GM12801 (cell line): ENCODE data around the gene C1QTNF6.

ENCODE experiments used
- CTCF ChIP-seq: IDR thresholded peaks from one replicate; pipeline ENCODE4 v1.5.1; 2011; ENCODE audit warnings: control low read depth; ENCODE audit not compliant: insufficient read length; ENCODE audit errors: extremely low read depth

The C1QTNF6 gene

GRCh38 chr22:37179126-37179470, 8.9 kb downstream of the C1QTNF6 start:
- TF ChIP-seq CTCF: no peak

DNA sequence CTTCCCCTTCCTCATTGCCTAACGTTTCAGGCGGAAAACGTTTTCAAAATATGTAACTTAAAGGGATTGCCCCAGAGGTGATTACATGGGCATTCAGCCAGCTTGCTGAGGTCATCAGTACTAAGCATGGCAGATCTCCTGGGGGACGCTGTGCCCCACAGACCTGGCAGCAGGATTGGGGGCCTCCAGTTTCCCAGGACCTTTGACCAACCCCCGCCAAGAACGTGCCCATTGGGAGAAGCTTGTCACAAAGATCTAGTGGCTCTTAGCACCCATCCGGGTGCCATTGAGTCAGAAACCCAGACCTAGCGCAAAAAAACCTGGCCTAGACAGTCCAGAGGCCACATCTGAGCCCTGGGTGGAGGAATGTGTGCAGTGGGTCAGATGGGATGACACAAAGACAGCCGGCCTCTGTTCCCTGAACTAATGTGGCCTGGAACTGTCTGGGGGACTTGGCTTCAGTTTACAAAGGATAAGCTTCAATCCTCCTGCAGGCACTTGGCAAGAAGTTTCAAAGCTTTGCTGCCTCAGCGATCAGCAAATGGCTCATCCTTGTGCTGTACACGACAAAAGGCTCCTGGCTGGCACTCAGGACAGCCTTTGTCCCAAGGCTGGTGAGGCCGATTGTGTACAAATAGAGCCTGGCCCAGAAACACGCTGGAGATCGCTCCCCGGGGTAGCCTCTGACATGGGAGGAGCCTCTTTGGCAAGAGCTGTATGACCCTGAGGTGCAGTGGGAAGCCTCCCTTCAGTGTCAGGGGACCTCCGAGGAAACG, 9.5 kb downstream of the C1QTNF6 start:
- TF ChIP-seq CTCF: no peak

DNA sequence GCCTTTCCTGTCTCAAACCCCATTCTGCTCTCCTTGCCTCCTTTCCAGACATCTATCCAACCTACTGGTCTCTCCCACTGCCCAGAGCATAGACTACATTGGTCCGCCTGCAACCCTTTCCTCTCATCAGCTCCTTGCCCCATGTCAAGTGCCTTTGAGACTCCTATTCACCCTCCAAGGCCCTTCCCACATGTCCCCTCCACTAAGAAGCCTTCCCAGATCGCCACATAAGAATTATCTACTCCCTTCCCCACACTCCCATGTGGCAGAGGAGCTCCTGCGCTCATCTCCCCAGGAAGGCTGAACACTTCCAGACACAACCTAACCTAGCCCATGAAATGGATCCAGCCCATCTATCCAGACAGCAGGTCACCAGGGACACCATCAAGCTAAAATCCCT, 10.3 kb downstream of the C1QTNF6 start:
- TF ChIP-seq CTCF: no peak

GRCh38 chr22:37177221-37177620, 10.8 kb downstream of the C1QTNF6 start:
- no peak for TF ChIP-seq CTCF

GRCh38 chr22:37176464-37177061, 11.5 kb downstream of the C1QTNF6 start:
- no peak for TF ChIP-seq CTCF

- no peak for TF ChIP-seq CTCF
These were observed 12.4 kb downstream of the C1QTNF6 start for GRCh38 chr22:37175414-37176281.

DNA sequence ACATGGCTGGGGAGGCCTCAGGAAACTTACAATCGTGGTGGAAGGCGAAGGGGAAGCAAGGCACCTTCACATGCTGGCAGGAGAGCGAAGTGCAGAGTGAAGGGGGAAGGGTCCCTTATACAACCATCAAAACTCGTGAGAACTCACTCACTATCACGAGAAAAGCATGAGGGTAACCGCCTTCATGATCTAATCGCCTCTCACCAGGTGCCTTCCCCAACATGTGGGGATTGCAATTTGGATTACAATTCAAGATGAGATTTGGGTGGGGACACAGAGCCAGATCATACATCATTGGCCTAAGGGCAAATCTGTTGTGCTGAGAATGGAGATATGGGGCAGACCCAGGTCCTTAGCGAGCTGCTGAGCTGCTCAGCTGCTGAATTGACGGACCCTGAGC, 13.1 kb downstream of the C1QTNF6 start:
- no peak for TF ChIP-seq CTCF
